MM.1S (cell line): ENCODE results near the gene ZNF81.

ENCODE experiments used
- CTCF ChIP-seq: fragments of 300-600 bp; sonication (generic); IDR thresholded peaks from 2 replicates; pipeline ENCODE4 v1.5.1; 2016; ENCODE audit warnings: antibody characterized with exemption, low read length, mixed read lengths
- EZH2phosphoT487 ChIP-seq: fragments of 300-600 bp; sonication (generic); IDR thresholded peaks from 2 replicates; pipeline ENCODE4 v1.6.1; 2018; ENCODE audit warnings: antibody characterized with exemption, low read length

GRCh38 chrX:47902161-47902560 lies 65.5 kb downstream of the ZNF81 start:
- no peak for TF ChIP-seq CTCF
- TF ChIP-seq EZH2phosphoT487 = no peak
